Sigmoid colon (tissue), 3 donors: Measurements from ENCODE around the gene CARD10.

ENCODE experiments used
- POLR2A ChIP-seq, 2 donors: fragments of 450-650 bp; IDR thresholded peaks; one replicate each; pipeline ENCODE4 v1.6.1; 2016; ENCODE audit warnings: antibody characterized with exemption in 2 of 2, mild to moderate bottlenecking in 2 of 2, moderate library complexity in 2 of 2
- TF ChIP-seq, protein P1 (sequence below), 4 experiments: fragments of 450-650 bp in 3 of 4; fragments of 200-600 bp in 1 of 4; IDR thresholded peaks; one replicate each; pipeline ENCODE4 v1.5.1; 2016 to 2019; ENCODE audit warnings: antibody characterized with exemption in 4 of 4, mild to moderate bottlenecking in 3 of 4, moderate library complexity in 2 of 4

DNA sequence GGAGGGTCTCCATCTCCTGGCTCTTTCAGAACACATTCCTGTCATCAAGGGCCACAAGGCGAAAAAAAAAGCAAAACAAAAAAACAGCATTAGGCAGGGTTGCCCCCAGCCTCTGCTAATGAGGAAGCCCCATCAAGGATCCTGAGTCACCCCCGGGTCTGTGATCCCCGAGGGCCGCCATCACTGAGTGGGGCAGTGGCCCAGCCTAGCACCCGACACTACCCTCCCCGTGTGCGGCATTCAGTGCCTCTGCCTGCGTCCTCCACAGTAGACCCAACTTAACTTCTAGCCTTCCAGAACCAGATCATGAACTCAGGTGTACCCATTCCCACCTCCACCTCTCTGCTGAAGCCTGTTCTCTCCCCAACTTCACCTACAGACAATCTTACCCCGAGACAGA lies 34.5 kb upstream of the CARD10 start:
- TF ChIP-seq, protein P1, sequence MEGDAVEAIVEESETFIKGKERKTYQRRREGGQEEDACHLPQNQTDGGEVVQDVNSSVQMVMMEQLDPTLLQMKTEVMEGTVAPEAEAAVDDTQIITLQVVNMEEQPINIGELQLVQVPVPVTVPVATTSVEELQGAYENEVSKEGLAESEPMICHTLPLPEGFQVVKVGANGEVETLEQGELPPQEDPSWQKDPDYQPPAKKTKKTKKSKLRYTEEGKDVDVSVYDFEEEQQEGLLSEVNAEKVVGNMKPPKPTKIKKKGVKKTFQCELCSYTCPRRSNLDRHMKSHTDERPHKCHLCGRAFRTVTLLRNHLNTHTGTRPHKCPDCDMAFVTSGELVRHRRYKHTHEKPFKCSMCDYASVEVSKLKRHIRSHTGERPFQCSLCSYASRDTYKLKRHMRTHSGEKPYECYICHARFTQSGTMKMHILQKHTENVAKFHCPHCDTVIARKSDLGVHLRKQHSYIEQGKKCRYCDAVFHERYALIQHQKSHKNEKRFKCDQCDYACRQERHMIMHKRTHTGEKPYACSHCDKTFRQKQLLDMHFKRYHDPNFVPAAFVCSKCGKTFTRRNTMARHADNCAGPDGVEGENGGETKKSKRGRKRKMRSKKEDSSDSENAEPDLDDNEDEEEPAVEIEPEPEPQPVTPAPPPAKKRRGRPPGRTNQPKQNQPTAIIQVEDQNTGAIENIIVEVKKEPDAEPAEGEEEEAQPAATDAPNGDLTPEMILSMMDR (IDR thresholded peaks at IDR 0.05), result no peak
- TF ChIP-seq POLR2A (IDR thresholded peaks at IDR 0.05), result no peak
